OCI-LY1 (cell line): Measurements from ENCODE around the gene IFNGR2.

Source experiments
- H2AFZ ChIP-seq: fragments of 200-600 bp; sonication (generic), shearing (Covaris generic); 2 replicates; pipeline ENCODE4 v1.6.0; 2014; ENCODE audit warnings: antibody characterized with exemption, mild to moderate bottlenecking, low read length
- H3F3A ChIP-seq: fragments of 200-600 bp; sonication (generic), shearing (Covaris generic); 2 replicates; pipeline ENCODE4 v1.6.0; 2014; ENCODE audit warnings: mild to moderate bottlenecking, antibody characterized with exemption, low read length, moderate library complexity; ENCODE audit not compliant: insufficient read depth
- H3K27ac ChIP-seq: fragments of 200-600 bp; sonication (generic); 2 replicates; pipeline ENCODE4 v1.5.1; 2014; ENCODE audit warnings: low read length, mixed run types, mild to moderate bottlenecking, low read depth; ENCODE audit not compliant: poor library complexity, severe bottlenecking
- H3K27me3 ChIP-seq: fragments of 200-600 bp; sonication (generic); 2 replicates; pipeline ENCODE4 v1.6.0; 2014; ENCODE audit warnings: antibody characterized with exemption, mild to moderate bottlenecking, low read length, moderate library complexity; ENCODE audit not compliant: insufficient read depth
- H3K36me3 ChIP-seq: fragments of 200-600 bp; sonication (generic); 2 replicates; pipeline ENCODE4 v1.6.1; 2014; ENCODE audit warnings: mild to moderate bottlenecking, antibody characterized with exemption, low read length, moderate library complexity, mixed read lengths; ENCODE audit not compliant: insufficient read depth
- H3K4me1 ChIP-seq: fragments of 200-600 bp; sonication (generic); 2 replicates; pipeline ENCODE4 v1.5.1; 2014; ENCODE audit warnings: mild to moderate bottlenecking, low read length, moderate library complexity; ENCODE audit not compliant: insufficient read depth, severe bottlenecking
- H3K4me2 ChIP-seq: fragments of 200-600 bp; sonication (generic), shearing (Covaris generic); 2 replicates; pipeline ENCODE4 v1.6.1; 2014; ENCODE audit warnings: low read length
- H3K4me3 ChIP-seq: fragments of 200-600 bp; sonication (generic); 2 replicates; pipeline ENCODE4 v1.5.1; 2014; ENCODE audit warnings: low read length, low read depth, mild to moderate bottlenecking, mixed read lengths; ENCODE audit not compliant: poor library complexity, severe bottlenecking
- H3K79me2 ChIP-seq: fragments of 200-600 bp; shearing (Covaris generic); 2 replicates; pipeline ENCODE4 v1.6.1; 2016; ENCODE audit warnings: mixed run types, low read length, mixed read lengths; ENCODE audit not compliant: insufficient read depth
- H3K9ac ChIP-seq: fragments of 200-600 bp; sonication (generic), shearing (Covaris generic); 2 replicates; pipeline ENCODE4 v1.6.1; 2014; ENCODE audit warnings: mild to moderate bottlenecking, low read length, mixed read lengths
- H3K9me2 ChIP-seq: fragments of 200-600 bp; sonication (generic), shearing (Covaris generic); 2 replicates; pipeline ENCODE4 v1.6.1; 2014; ENCODE audit warnings: low read depth, mild to moderate bottlenecking, low read length, mixed read lengths
- H3K9me3 ChIP-seq: fragments of 200-600 bp; shearing (Covaris generic); 2 replicates; pipeline ENCODE4 v1.6.1; 2014; ENCODE audit warnings: low read length, mixed read lengths
- H4K20me1 ChIP-seq: fragments of 200-600 bp; sonication (generic), shearing (Covaris generic); 2 replicates; pipeline ENCODE4 v1.6.0; 2016; ENCODE audit warnings: mild to moderate bottlenecking, low read length; ENCODE audit not compliant: insufficient read depth
- EZH2 ChIP-seq: fragments of 200-600 bp; sonication (generic), shearing (Covaris generic); IDR thresholded peaks from 2 replicates; pipeline ENCODE4 v1.8.0; 2017; ENCODE audit warnings: borderline replicate concordance, mixed run types, mild to moderate bottlenecking, antibody characterized with exemption, low read length, moderate library complexity, mixed read lengths
- TF ChIP-seq, protein P1 (sequence below): fragments of 200-600 bp; sonication (generic), shearing (Covaris generic); IDR thresholded peaks from 2 replicates; pipeline ENCODE4 v1.5.1; 2017; ENCODE audit warnings: mild to moderate bottlenecking, antibody characterized with exemption, low read length, moderate library complexity, mixed read lengths

IFNGR2 gene

DNA sequence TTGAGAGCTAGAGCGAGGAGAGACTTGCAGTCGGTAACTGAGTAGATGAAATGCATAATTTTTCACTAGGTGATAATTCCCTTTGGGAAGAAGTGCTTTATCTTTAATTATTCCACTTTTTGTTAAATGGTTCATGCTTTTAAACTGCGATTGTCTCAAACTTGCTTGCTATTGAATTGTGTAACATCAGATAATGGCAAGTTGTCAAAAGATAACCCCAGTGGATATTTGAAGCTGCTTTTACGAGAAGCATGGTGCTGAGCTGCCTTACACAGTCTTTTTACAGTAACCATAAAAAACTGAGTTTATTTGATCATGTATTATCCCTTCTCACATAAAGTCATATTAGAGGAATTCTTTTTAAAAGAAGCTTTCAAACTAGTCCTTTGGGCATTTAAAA is 46.4 kb downstream of the IFNGR2 start:
- H3K4me1 ChIP-seq, result no peaks in the 10 kb centered on the region
- no peaks in the 10 kb centered on the region for H3K9me3 ChIP-seq
- no peak overlapping the region for H3K4me3 ChIP-seq
- H3K79me2 ChIP-seq, result no peaks in the 10 kb centered on the region
- no peaks in the 10 kb centered on the region for H3F3A ChIP-seq
- H3K27ac ChIP-seq, result no peak overlapping the region
- no peaks in the 10 kb centered on the region for H3K9me2 ChIP-seq
- H3K27me3 ChIP-seq, result no peaks in the 10 kb centered on the region
- no peak overlapping the region for H3K9ac ChIP-seq
- H3K36me3 ChIP-seq, result peaks cover 20% of the 10 kb centered on the region
- TF ChIP-seq EZH2, result no peak
- TF ChIP-seq, protein P1, sequence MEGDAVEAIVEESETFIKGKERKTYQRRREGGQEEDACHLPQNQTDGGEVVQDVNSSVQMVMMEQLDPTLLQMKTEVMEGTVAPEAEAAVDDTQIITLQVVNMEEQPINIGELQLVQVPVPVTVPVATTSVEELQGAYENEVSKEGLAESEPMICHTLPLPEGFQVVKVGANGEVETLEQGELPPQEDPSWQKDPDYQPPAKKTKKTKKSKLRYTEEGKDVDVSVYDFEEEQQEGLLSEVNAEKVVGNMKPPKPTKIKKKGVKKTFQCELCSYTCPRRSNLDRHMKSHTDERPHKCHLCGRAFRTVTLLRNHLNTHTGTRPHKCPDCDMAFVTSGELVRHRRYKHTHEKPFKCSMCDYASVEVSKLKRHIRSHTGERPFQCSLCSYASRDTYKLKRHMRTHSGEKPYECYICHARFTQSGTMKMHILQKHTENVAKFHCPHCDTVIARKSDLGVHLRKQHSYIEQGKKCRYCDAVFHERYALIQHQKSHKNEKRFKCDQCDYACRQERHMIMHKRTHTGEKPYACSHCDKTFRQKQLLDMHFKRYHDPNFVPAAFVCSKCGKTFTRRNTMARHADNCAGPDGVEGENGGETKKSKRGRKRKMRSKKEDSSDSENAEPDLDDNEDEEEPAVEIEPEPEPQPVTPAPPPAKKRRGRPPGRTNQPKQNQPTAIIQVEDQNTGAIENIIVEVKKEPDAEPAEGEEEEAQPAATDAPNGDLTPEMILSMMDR, result no peak
- no peak overlapping the region for H3K4me2 ChIP-seq
- no peaks in the 10 kb centered on the region for H4K20me1 ChIP-seq
- no peak overlapping the region for H2AFZ ChIP-seq

- Histone ChIP-seq H3K9me3 (no peaks in the 10 kb centered on the region), H3K4me3 (no peak overlapping the region), H4K20me1 (no peaks in the 10 kb centered on the region), H2AFZ (no peak overlapping the region), H3F3A (no peaks in the 10 kb centered on the region), H3K36me3 (peaks cover 32% of the 10 kb centered on the region), H3K27me3 (no peaks in the 10 kb centered on the region), H3K4me1 (no peaks in the 10 kb centered on the region), H3K27ac (no peak overlapping the region), H3K9ac (no peak overlapping the region), H3K4me2 (no peak overlapping the region), H3K9me2 (no peaks in the 10 kb centered on the region), H3K79me2 (no peaks in the 10 kb centered on the region)
- no peak for TF ChIP-seq EZH2
- TF ChIP-seq, protein P1, result no peak
Measured at GRCh38 chr21:33451634-33452071, 48.4 kb downstream of the IFNGR2 start.

GRCh38 chr21:33452362-33452761 is 49.1 kb downstream of the IFNGR2 start:
- no peaks in the 10 kb centered on the region for H3K79me2 ChIP-seq
- H4K20me1 ChIP-seq, result no peaks in the 10 kb centered on the region
- no peak overlapping the region for H3K9ac ChIP-seq
- no peak overlapping the region for H3K4me2 ChIP-seq
- TF ChIP-seq, protein P1, result no peak
- TF ChIP-seq EZH2, result no peak
- no peak overlapping the region for H3K4me3 ChIP-seq
- H3K9me2 ChIP-seq, result no peaks in the 10 kb centered on the region
- no peaks in the 10 kb centered on the region for H3F3A ChIP-seq
- H3K36me3 ChIP-seq, result peaks cover 33% of the 10 kb centered on the region
- H3K27ac ChIP-seq, result no peak overlapping the region
- no peaks in the 10 kb centered on the region for H3K4me1 ChIP-seq
- H2AFZ ChIP-seq, result no peak overlapping the region
- H3K27me3 ChIP-seq, result no peaks in the 10 kb centered on the region
- no peaks in the 10 kb centered on the region for H3K9me3 ChIP-seq
